GM23338 (cell line): ENCODE measurements around the gene FABP6. TPM values are rescaled to one million over a fixed set of nuclear protein-coding genes. Genes with fewer than 3 reads are reported as not detected.
A peak's percentile ranks its signal among the peaks of the same experiment; 100 is the strongest.

ENCODE experiments used
- ATAC-seq: fragments of 200-7000 bp; cut with Tn5 transposase; 3 replicates; pipeline ENCODE4 v1.9.1; 2020
- DNase-seq: peaks from one replicate; pipeline ENCODE4 v3.0.0-alpha.2; 2015; ENCODE audit warnings: low spot score
- H2AFZ ChIP-seq: fragments of 200-600 bp; sonication (generic); 2 replicates; pipeline ENCODE4 v1.8.0; 2016; ENCODE audit warnings: antibody characterized with exemption, mild to moderate bottlenecking, moderate library complexity
- H3F3A ChIP-seq: fragments of 200-600 bp; sonication (generic); replicated peaks from 2 replicates; pipeline ENCODE4 v1.8.0; 2017; ENCODE audit warnings: antibody characterized with exemption, mixed run types, low read depth
- H3K27ac ChIP-seq: fragments of 200-600 bp; sonication (generic); 2 replicates; pipeline ENCODE4 v1.6.1; 2016; ENCODE audit warnings: low read depth
- H3K27me3 ChIP-seq: fragments of 200-600 bp; sonication (generic); 2 replicates; pipeline ENCODE4 v1.8.0; 2016; ENCODE audit warnings: mild to moderate bottlenecking, mixed run types, moderate library complexity; ENCODE audit not compliant: insufficient read depth
- H3K36me3 ChIP-seq: fragments of 200-600 bp; sonication (generic); 2 replicates; pipeline ENCODE4 v1.8.0; 2016; ENCODE audit warnings: mild to moderate bottlenecking; ENCODE audit not compliant: insufficient read depth
- H3K4me1 ChIP-seq: fragments of 200-600 bp; sonication (generic); 2 replicates; pipeline ENCODE4 v1.8.0; 2016; ENCODE audit warnings: mild to moderate bottlenecking, moderate library complexity; ENCODE audit not compliant: insufficient read depth
- H3K4me2 ChIP-seq: fragments of 200-600 bp; sonication (generic); 2 replicates; pipeline ENCODE4 v1.7.1; 2017; ENCODE audit warnings: mixed run types
- H3K4me3 ChIP-seq: fragments of 200-600 bp; sonication (generic); 2 replicates; pipeline ENCODE4 v1.6.1; 2016; ENCODE audit warnings: mixed run types
- H3K79me2 ChIP-seq: fragments of 200-600 bp; sonication (generic); replicated peaks from 2 replicates; pipeline ENCODE4 v1.8.0; 2017; ENCODE audit warnings: mild to moderate bottlenecking; ENCODE audit not compliant: insufficient read depth
- H3K9me2 ChIP-seq: fragments of 200-600 bp; sonication (generic); 2 replicates; pipeline ENCODE4 v1.8.0; 2017; ENCODE audit not compliant: insufficient read depth
- H4K20me1 ChIP-seq: fragments of 200-600 bp; sonication (generic); replicated peaks from 2 replicates; pipeline ENCODE4 v1.8.0; 2017; ENCODE audit warnings: mild to moderate bottlenecking; ENCODE audit not compliant: insufficient read depth
- H3K27ac Mint-ChIP-seq: 2 replicates; pipeline ENCODE4 v1.8.0; 2020; ENCODE audit warnings: inconsistent platforms, mild to moderate bottlenecking, moderate library complexity, mixed read lengths
- H3K27me3 Mint-ChIP-seq: 3 replicates; pipeline ENCODE4 v1.8.0; 2022; ENCODE audit warnings: low read depth, mild to moderate bottlenecking, moderate library complexity, mixed read lengths, inconsistent platforms; ENCODE audit not compliant: insufficient read depth, poor library complexity
- H3K36me3 Mint-ChIP-seq: 3 replicates; pipeline ENCODE4 v1.8.0; 2021; ENCODE audit warnings: low read depth, mild to moderate bottlenecking, inconsistent platforms, moderate library complexity, mixed read lengths
- H3K4me1 Mint-ChIP-seq: 3 replicates; pipeline ENCODE4 v1.8.0; 2020; ENCODE audit warnings: mild to moderate bottlenecking, inconsistent platforms, mixed read lengths
- H3K4me3 Mint-ChIP-seq: 3 replicates; pipeline ENCODE4 v1.8.0; 2021; ENCODE audit warnings: moderate library complexity, mild to moderate bottlenecking, inconsistent platforms, mixed read lengths
- H3K9me3 Mint-ChIP-seq: 3 replicates; pipeline ENCODE4 v1.8.0; 2020; ENCODE audit warnings: moderate library complexity, mild to moderate bottlenecking, inconsistent platforms, mixed read lengths
- CREB1 ChIP-seq: fragments of 250-450 bp; sonication (Bioruptor Pico); IDR thresholded peaks from 2 replicates; pipeline ENCODE4 v1.5.0; 2020; ENCODE audit warnings: low read depth, mild to moderate bottlenecking, moderate library complexity
- CTCF ChIP-seq, 2 experiments: fragments of 200-600 bp in 1 of 2; sonication (generic) in 1 of 2; conservative IDR thresholded peaks; 2 replicates each; pipeline versions ENCODE4 v1.5.1 to v1.6.1; 2016 to 2017; ENCODE audit warnings: antibody characterized with exemption in 2 of 2, low read depth in 2 of 2, mild to moderate bottlenecking in 2 of 2, moderate library complexity in 1 of 2
- ETS1 ChIP-seq: IDR thresholded peaks from 2 replicates; pipeline ENCODE4 v1.6.1; 2016; ENCODE audit warnings: antibody characterized with exemption
- EZH2 ChIP-seq: fragments of 200-600 bp; sonication (generic); IDR thresholded peaks from one replicate; pipeline ENCODE4 v1.8.0; 2017; ENCODE audit warnings: antibody characterized with exemption, mild to moderate bottlenecking, low read depth; ENCODE audit not compliant: unreplicated experiment
- EZH2phosphoT487 ChIP-seq: fragments of 200-600 bp; sonication (generic); IDR thresholded peaks from one replicate; pipeline ENCODE4 v1.8.1; 2018; ENCODE audit warnings: antibody characterized with exemption; ENCODE audit not compliant: unreplicated experiment
- JUNB ChIP-seq: IDR thresholded peaks from one replicate; pipeline ENCODE4 v1.6.1; 2016; ENCODE audit warnings: antibody characterized with exemption; ENCODE audit not compliant: unreplicated experiment
- POLR2AphosphoS5 ChIP-seq: IDR thresholded peaks from 2 replicates; pipeline ENCODE4 v1.6.1; 2016; ENCODE audit warnings: antibody characterized with exemption, low read depth
- REST ChIP-seq: IDR thresholded peaks from one replicate; pipeline ENCODE4 v1.6.1; 2018; ENCODE audit warnings: antibody characterized with exemption; ENCODE audit not compliant: unreplicated experiment
- STAT1 ChIP-seq: IDR thresholded peaks from one replicate; pipeline ENCODE4 v1.6.1; 2016; ENCODE audit warnings: antibody characterized with exemption; ENCODE audit not compliant: unreplicated experiment
- ZNF114 ChIP-seq: fragments of 250-450 bp; sonication (Bioruptor Pico); IDR thresholded peaks from 2 replicates; pipeline ENCODE4 v1.5.0; 2020; ENCODE audit warnings: mild to moderate bottlenecking, moderate library complexity
- polyA plus RNA-seq: library from polyadenylated mRNA; unstranded; fragments of >200 nt; fragmentation: Nextera tagmentation; extraction: Ambion mirVana; gene quantifications from 2 replicates; pipeline ENCODE4 v1.2.1, GENCODE V29; 2016
- total RNA-seq: library from RNA; depleted of rRNA; stranded (reverse); fragments of >200 nt; shearing (Covaris generic); gene quantifications from 2 replicates; pipeline ENCODE4 v1.2.3, GENCODE V29; 2014

FABP6 gene
- total and polyA plus RNA-seq, 2 experiments from 2014 or later = 2.2 to 7.5 TPM

GRCh38 chr5:160278343-160278742 is 49.0 kb downstream of the FABP6 start:
- H3K4me1 ChIP-seq = peaks cover 8% of the 10 kb centered on the region; the same call in 1 of the 2 replicates
- peak; percentile 13 to 21; a peak in 1 of 4 replicates for TF ChIP-seq CTCF (conservative IDR thresholded peaks at IDR 0.05; ENCODE audit: low read depth in 2 of 2)
- no peak for TF ChIP-seq POLR2AphosphoS5
- H3K79me2 ChIP-seq = peaks cover 18% of the 10 kb centered on the region
- no peak overlapping the region for H3K4me3 ChIP-seq
- H4K20me1 ChIP-seq = no peaks in the 10 kb centered on the region; the same call in 1 of the 2 replicates
- H3K4me2 ChIP-seq = no peak overlapping the region
- H3K27ac Mint-ChIP-seq = peak overlapping the region; percentile 53
- no peak overlapping the region for H2AFZ ChIP-seq
- H3K4me3 Mint-ChIP-seq = no peak overlapping the region
- H3K27me3 Mint-ChIP-seq = no peaks in the 10 kb centered on the region
- H3K36me3 Mint-ChIP-seq = peaks cover 44% of the 10 kb centered on the region
- no peaks in the 10 kb centered on the region for H3K9me2 ChIP-seq
- no peaks in the 10 kb centered on the region for H3F3A ChIP-seq
- DNase-seq = no peak
- no peaks in the 10 kb centered on the region for H3K27me3 ChIP-seq
- no peak overlapping the region for H3K27ac ChIP-seq
- peaks cover 41% of the 10 kb centered on the region for H3K4me1 Mint-ChIP-seq
- ATAC-seq = peak; percentile 52
- H3K36me3 ChIP-seq = 0 out of 2 replicates have a peak, but pooled peaks cover 14% of the 10 kb centered on the region
- no peaks in the 10 kb centered on the region for H3K9me3 Mint-ChIP-seq

GRCh38 chr5:160280384-160281095 is 51.2 kb downstream of the FABP6 start:
- Mint-ChIP-seq H3K27ac (no peak overlapping the region), H3K36me3 (peaks cover 49% of the 10 kb centered on the region), H3K4me3 (no peak overlapping the region), H3K9me3 (peaks cover 2% of the 10 kb centered on the region; the same call in 1 of the 3 replicates), H3K4me1 (peaks cover 41% of the 10 kb centered on the region), H3K27me3 (no peaks in the 10 kb centered on the region)
- no peak for ATAC-seq
- Histone ChIP-seq H3K79me2 (peaks cover 34% of the 10 kb centered on the region), H3K4me3 (no peak overlapping the region), H3F3A (no peaks in the 10 kb centered on the region), H3K4me2 (no peak overlapping the region), H2AFZ (no peak overlapping the region), H3K4me1 (peaks cover 8% of the 10 kb centered on the region; the same call in 1 of the 2 replicates), H3K36me3 (0 out of 2 replicates have a peak, but pooled peaks cover 14% of the 10 kb centered on the region), H3K9me2 (no peaks in the 10 kb centered on the region), H3K27ac (no peak overlapping the region), H3K27me3 (no peaks in the 10 kb centered on the region), H4K20me1 (no peaks in the 10 kb centered on the region; the same call in 1 of the 2 replicates)
- DNase-seq = no peak
- TF ChIP-seq JUNB (no peak), STAT1 (no peak), EZH2 (no peak), CREB1 (no peak), EZH2phosphoT487 (no peak), REST (no peak), ZNF114 (CRISPR knock-in tag) (no peak), ETS1 (no peak), CTCF (conservative IDR thresholded peaks at IDR 0.05; ENCODE audit: low read depth in 2 of 2) (no peak)
